ENCODE measurements around the gene SMG9. TPM values are rescaled to one million over a fixed set of nuclear protein-coding genes. Genes with fewer than 3 reads are reported as not detected.
A peak's percentile ranks its signal among the peaks of the same experiment; 100 is the strongest.

SMG9 gene
- 78.8 and 90.6 TPM in 2 replicates for total RNA-seq (2021)
- Bru-seq, nascent RNA = percentile 82 among the genes with signal in this experiment
- BruChase-seq, experiment 1, labeled RNA remaining after a 2-hour chase = percentile 86 among the genes with signal in this experiment
- BruChase-seq, experiment 2, labeled RNA remaining after a 6-hour chase = percentile 83 among the genes with signal in this experiment
- long read RNA-seq, full-length matches to known transcripts = 28 of 36 reads
- long read RNA-seq, partial matches to known transcripts = 4 of 36 reads
- long read RNA-seq, other reads (novel, unspliced or antisense) = 4 of 36 reads

- Histone ChIP-seq H3K27me3 (replicated peaks; ENCODE audit: insufficient read depth, low read depth, low read length, poor library complexity) (no peaks in the 10 kb centered on the region), H3K4me1 (ENCODE audit: insufficient read depth, low read length, poor library complexity, severe bottlenecking) (peaks cover 11% of the 10 kb centered on the region), H3K27ac (ENCODE audit: low read depth, low read length, poor library complexity, severe bottlenecking) (peak within 1 kb of the TSS; percentile 98), H3K36me3 (ENCODE audit: insufficient read depth, low read length, poor library complexity, severe bottlenecking) (peaks cover 20% of the 10 kb centered on the region), H3K4me3 (ENCODE audit: low read depth, low read length, poor library complexity, severe bottlenecking) (peak within 1 kb of the TSS; percentile 67), H3K9me3 (ENCODE audit: low read depth, low read length, poor library complexity, severe bottlenecking) (no peaks in the 10 kb centered on the region)
- TF ChIP-seq EZH2 (IDR thresholded peaks at IDR 0.05; ENCODE audit: borderline replicate concordance, low read depth, low read length, poor library complexity, severe bottlenecking) (no peak), CTCF (conservative IDR thresholded peaks at IDR 0.05; ENCODE audit: low read depth, low read length) (no peak)
- peak; percentile 98 for DNase-seq (ENCODE audit: low spot score)
- ChIA-PET POLR2A (ENCODE audit: low non-redundant PET) (interaction anchor here (0.6 to 0.8 kb wide), 3 partner anchors 8 to 43 kb away, joined by 4 to 5 read pairs (median 4); no protein-coding TSS in a partner anchor), CTCF (interaction anchor here (0.6 to 1.5 kb wide), 3 partner anchors 9 to 56 kb away, joined by 3 to 9 read pairs (median 3); no protein-coding TSS in a partner anchor)
- BruUV-seq (replicated peaks) = no TSS peak
- intact Hi-C loops (cut with micrococcal nuclease; ENCODE audit: unreplicated experiment) = no loop called here
Measured at GRCh38 chr19:43754503-43755255, at the start of gene SMG9. Gene SMG9, minus strand, starts transcription at chr19:43754962. Its CDS starts 4,221 bp downstream, at chr19:43750741.

GRCh38 chr19:43804432-43804831 is 49.7 kb upstream of the SMG9 start:
- Histone ChIP-seq H3K27me3 (replicated peaks; ENCODE audit: insufficient read depth, low read depth, low read length, poor library complexity) (no peaks in the 10 kb centered on the region), H3K27ac (ENCODE audit: low read depth, low read length, poor library complexity, severe bottlenecking) (no peak overlapping the region), H3K36me3 (ENCODE audit: insufficient read depth, low read length, poor library complexity, severe bottlenecking) (no peaks in the 10 kb centered on the region), H3K4me1 (ENCODE audit: insufficient read depth, low read length, poor library complexity, severe bottlenecking) (no peaks in the 10 kb centered on the region), H3K4me3 (ENCODE audit: low read depth, low read length, poor library complexity, severe bottlenecking) (no peak overlapping the region), H3K9me3 (ENCODE audit: low read depth, low read length, poor library complexity, severe bottlenecking) (no peaks in the 10 kb centered on the region)
- ChIA-PET CTCF (no interaction called here), POLR2A (ENCODE audit: low non-redundant PET) (no interaction called here)
- intact Hi-C loops (cut with micrococcal nuclease; ENCODE audit: unreplicated experiment) = loop anchor here (10.0 kb wide), 1 partner anchor 360 kb away; no protein-coding TSS in a partner anchor
- no TSS peak for BruUV-seq (replicated peaks)
- no peak for TF ChIP-seq CTCF (conservative IDR thresholded peaks at IDR 0.05; ENCODE audit: low read depth, low read length)
- TF ChIP-seq EZH2 (IDR thresholded peaks at IDR 0.05; ENCODE audit: borderline replicate concordance, low read depth, low read length, poor library complexity, severe bottlenecking) = no peak
- peak; percentile 35 for DNase-seq (ENCODE audit: low spot score)

GRCh38 chr19:43802216-43802951 is 47.6 kb upstream of the SMG9 start, which contains the start of gene LYPD5:
Gene LYPD5, minus strand, starts transcription at chr19:43802447. Its CDS starts 67 bp downstream, at chr19:43802380.
- no peaks in the 10 kb centered on the region for H3K4me1 ChIP-seq (ENCODE audit: insufficient read depth, low read length, poor library complexity, severe bottlenecking)
- H3K9me3 ChIP-seq (ENCODE audit: low read depth, low read length, poor library complexity, severe bottlenecking) = no peaks in the 10 kb centered on the region
- DNase-seq (ENCODE audit: low spot score) = no peak
- no peak within 1 kb of the TSS for H3K4me3 ChIP-seq (ENCODE audit: low read depth, low read length, poor library complexity, severe bottlenecking)
- H3K27me3 ChIP-seq (replicated peaks; ENCODE audit: insufficient read depth, low read depth, low read length, poor library complexity) = no peaks in the 10 kb centered on the region
- H3K27ac ChIP-seq (ENCODE audit: low read depth, low read length, poor library complexity, severe bottlenecking) = no peak within 1 kb of the TSS
- intact Hi-C loops (cut with micrococcal nuclease; ENCODE audit: unreplicated experiment) = loop anchor here (10.0 kb wide), 1 partner anchor 358 kb away; no protein-coding TSS in a partner anchor
- POLR2A ChIA-PET (ENCODE audit: low non-redundant PET) = no interaction called here
- TF ChIP-seq EZH2 (IDR thresholded peaks at IDR 0.05; ENCODE audit: borderline replicate concordance, low read depth, low read length, poor library complexity, severe bottlenecking) = no peak
- no peak for TF ChIP-seq CTCF (conservative IDR thresholded peaks at IDR 0.05; ENCODE audit: low read depth, low read length)
- no peaks in the 10 kb centered on the region for H3K36me3 ChIP-seq (ENCODE audit: insufficient read depth, low read length, poor library complexity, severe bottlenecking)
- CTCF ChIA-PET = no interaction called here
- BruUV-seq (replicated peaks) = no TSS peak
